Measurements from ENCODE around the gene ZNF169. TPM values are rescaled to one million over a fixed set of nuclear protein-coding genes. Genes with fewer than 3 reads are reported as not detected.
"Not testable (repeated sequence)": the region's sequence is repeated elsewhere in the genome, so short reads cannot be mapped to it uniquely, and the experiment has no call there.

Gene ZNF169
- total RNA-seq, 1 donor from 2014 or later: 8.9 TPM

GRCh38 chr9:94286116-94286515, 27.0 kb downstream of the ZNF169 start:
- intact Hi-C loops (cut with micrococcal nuclease): no loop called here

DNA sequence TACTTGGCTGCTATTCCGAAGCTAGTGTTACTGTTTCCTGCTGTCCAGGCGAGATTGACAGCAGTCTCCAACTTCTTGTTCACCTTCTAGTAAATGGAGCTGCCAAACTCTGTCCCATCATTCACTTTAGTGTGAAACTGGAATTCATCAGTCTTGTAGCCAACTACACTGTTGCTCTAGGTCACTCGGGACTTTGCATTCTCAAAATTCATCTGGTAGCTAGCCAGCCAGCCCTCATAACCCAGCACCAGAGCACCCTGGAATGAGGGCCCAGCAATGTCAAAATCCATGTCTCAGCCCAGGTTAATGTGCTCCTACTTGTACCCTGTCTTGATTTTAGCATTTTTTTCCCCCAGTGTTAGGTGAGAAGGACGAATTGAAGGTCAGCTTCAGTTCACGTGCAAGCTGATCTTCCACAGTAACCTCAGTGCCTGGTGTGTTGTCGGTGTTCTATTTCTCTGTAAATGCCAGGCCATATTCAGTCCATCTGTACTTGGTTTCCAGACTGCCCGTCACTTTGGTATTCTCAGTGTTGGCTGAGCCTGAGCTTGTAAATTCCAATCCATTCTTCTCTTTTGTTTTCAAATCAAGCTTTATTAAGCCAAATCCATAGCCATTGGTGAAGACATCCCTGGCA, 28.9 kb downstream of the ZNF169 start:
- intact Hi-C loops (cut with micrococcal nuclease): no loop called here

DNA sequence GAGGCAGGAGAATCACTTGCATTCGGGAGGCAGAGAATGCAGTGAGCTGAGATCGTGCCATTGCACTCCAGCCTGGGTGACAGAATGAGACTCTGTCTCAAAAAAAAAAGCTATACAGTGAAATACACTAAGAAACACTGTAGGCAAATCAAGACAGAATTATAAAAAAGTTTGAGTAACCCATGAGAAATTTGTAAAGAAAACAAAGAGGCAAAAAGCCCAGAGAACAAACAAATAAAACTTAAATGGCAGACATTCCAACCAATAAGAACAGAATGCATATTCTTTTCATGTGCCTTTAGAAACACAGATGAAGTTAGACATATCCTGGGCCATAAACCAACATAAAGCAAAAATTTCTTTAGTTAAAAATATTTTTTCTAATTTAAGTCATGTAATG, 30.6 kb downstream of the ZNF169 start:
- intact Hi-C loops (cut with micrococcal nuclease): no loop called here

- intact Hi-C loops (cut with micrococcal nuclease): no loop called here
These were observed 40.0 kb downstream of the ZNF169 start for GRCh38 chr9:94298949-94299599.

- intact Hi-C loops (cut with micrococcal nuclease): no loop called here
These were observed 41.6 kb downstream of the ZNF169 start for GRCh38 chr9:94300470-94301301.

DNA sequence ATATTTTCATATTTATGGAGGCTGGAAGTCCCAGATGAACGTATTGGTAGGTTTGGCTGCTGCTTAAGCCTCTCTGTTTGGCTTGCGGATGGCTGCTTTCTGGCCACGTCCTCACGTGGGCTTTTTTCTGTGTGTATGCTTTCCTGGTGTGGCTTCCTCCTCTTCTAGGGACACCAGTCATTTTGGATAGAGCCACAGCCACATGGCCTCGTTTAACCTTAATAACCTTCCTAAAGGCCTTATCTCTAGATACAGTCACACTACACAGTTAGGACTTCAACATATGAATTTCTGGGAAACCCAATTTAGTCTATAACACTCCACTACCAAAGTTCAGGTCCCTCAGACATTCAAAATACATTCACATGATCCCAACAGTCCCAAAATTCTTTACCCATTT, 42.5 kb downstream of the ZNF169 start:
- intact Hi-C loops (cut with micrococcal nuclease): no loop called here

- intact Hi-C loops (cut with micrococcal nuclease): no loop called here
These were observed 43.3 kb downstream of the ZNF169 start for GRCh38 chr9:94302426-94302825.

- intact Hi-C loops (cut with micrococcal nuclease): no loop called here
These were observed 44.2 kb downstream of the ZNF169 start for GRCh38 chr9:94303321-94303720.

- intact Hi-C loops (cut with micrococcal nuclease): not testable (repeated sequence)
These were observed 56.2 kb downstream of the ZNF169 start for GRCh38 chr9:94315034-94315984.

DNA sequence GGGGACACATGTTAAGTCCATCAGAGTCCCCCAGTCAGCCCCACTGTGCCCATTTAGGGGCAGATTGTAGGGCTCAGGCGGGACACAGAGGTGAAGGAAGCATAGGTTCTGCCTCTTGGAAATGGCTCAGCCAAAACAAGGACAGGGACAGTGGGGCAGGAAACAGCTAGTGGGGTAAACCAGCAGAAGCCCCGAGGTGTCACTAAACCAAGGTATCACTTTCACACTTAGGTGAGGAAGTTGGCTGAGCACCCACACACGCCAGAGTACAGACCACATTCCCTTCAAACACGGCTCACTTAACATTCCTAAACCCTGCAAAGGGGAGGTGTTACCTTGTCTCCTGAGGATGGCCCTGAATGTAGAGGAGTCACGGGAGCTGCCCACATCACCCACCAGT, 57.1 kb downstream of the ZNF169 start:
- intact Hi-C loops (cut with micrococcal nuclease): not testable (repeated sequence)

DNA sequence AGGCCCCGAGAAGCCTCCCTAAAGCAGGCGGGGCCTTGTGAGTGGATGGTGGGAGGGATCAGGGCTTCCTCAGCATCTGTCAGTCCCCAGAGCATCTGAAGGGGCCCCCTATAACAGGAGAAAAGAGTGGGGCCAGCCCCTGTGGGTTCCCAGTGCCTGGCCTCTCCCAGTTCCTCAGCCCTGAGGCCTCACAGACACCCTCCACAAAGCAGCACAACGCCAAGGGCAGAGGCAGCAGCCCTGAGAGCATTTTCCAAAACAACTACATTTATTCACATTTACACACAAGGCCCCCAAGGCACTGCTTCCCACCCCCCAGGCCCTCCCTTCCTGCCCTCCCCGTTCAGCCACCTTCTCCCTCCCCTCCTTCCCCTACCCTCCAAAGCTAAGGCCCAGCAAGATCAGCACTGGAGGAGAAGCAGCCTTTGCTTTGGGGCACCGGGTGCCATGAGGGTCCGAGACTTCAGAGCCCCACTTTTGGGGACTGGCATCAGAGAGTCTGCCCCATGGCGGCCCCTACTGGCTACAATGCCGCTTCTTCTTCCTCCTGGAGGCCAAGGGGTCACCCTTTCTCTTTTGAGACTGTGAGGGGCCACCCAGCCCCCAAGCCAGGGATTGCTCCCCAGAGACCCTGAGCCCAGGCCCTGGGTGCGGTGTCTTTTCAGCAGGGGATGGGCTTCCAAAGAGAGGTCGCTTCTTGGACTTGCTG, 59.0 kb downstream of the ZNF169 start:
- intact Hi-C loops (cut with micrococcal nuclease): not testable (repeated sequence)

DNA sequence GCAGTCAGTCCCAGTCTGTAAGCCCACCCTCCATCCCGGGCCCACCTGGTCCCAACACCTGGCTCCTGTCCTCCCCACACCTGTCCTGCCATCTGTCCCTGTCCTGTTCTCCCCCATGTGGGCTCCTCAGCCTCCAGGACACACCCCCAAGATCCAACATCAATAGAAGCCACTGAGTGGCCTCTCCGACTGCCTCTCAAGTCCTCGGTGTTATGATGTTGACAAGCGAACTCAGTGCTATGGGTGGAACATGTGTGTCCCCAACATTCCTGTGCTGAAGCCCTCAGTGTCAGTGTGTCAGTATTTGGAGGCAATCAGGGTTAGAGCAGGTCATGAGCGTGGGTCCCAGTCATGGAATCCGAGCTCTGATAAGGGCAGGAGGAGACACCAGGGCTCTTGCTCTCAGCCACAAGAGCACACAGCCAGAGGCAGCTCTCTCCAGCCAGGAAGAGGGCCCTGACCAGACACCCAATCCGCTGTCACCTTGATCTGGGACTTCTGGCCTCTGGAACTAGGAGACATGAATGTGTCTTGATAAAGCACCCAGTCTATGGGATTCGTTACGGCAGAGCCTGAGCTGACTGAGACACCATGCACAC, 63.3 kb downstream of the ZNF169 start:
- intact Hi-C loops (cut with micrococcal nuclease): not testable (repeated sequence)

DNA sequence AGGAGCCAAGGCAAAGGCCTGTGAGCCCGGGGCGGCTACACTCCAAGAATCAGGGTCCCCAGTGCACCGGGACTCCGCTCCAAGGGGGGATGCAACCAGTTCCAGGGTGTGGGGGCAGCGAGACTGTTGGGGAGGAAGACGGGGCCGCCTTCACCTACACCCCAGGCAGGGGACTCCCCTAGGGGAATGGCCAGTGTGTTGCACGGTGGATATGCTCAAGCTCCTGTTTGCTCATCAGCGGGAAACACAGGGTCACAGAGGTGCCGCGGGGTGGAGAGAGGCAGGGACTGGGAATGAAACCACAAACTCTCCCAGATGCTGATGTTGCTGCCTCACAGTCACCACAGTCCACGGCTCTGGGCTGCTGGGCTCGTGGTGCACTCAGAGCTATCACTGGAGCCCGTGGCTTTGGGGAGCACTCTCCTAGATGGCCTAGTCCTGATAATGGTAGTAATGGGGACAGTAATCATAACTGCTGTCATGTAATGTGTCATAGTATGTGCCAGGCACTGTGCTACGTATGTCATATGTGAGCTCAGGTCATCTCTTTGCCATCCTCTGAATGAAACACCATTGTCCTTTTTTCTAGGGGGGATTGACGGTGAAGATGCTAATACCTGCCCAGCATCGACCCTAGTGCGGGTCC, 64.2 kb downstream of the ZNF169 start:
- intact Hi-C loops (cut with micrococcal nuclease): not testable (repeated sequence)

DNA sequence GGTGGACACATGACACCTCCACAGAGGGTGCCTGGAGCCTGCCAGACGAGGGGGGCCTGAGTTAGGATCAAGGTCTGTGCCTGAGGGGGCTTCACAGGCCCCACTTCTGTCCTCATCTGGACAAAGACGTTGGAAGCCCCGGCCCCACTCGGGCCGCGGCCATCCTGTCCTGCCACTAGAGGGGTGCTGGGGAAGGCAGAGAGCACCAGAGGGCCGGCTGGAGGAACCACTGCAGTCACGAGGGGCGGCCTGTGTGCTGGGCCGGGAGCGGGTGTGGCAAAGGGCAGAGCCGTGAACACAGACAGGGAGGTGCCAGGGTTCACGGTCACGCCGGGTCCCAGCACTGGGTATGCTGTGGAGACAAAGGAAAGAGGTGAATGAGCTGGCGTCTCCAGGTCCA, 66.5 kb downstream of the ZNF169 start:
- intact Hi-C loops (cut with micrococcal nuclease): not testable (repeated sequence)

GRCh38 chr9:94328544-94328943, 69.4 kb downstream of the ZNF169 start, which contains the start of gene NUTM2F:
NUTM2F (minus strand) TSS chr9:94328644; CDS start chr9:94328623, 21 bp downstream.
- intact Hi-C loops (cut with micrococcal nuclease): not testable (repeated sequence)

- intact Hi-C loops (cut with micrococcal nuclease): not testable (repeated sequence)
These were observed 77.3 kb downstream of the ZNF169 start for GRCh38 chr9:94336445-94336844.

DNA sequence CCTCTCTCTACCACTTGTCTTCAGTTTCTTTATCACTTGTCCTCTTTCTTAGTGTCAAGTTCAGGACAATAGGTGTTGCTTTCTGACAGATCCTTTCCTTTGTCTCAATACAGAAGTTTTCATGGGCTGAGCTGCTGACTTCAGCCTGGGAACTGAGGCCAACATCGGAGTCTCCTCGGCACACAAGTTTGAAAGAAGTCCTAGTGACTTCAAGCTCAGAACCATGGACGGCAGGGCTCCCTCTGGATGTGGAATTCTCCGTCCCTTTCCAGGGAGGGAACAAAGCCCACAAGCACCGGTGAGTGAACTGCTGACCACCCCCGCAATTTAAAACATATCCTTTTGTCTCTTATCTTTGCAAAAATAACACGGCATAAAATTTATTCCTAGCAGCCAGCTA, 79.6 kb downstream of the ZNF169 start:
- intact Hi-C loops (cut with micrococcal nuclease): not testable (repeated sequence)

DNA sequence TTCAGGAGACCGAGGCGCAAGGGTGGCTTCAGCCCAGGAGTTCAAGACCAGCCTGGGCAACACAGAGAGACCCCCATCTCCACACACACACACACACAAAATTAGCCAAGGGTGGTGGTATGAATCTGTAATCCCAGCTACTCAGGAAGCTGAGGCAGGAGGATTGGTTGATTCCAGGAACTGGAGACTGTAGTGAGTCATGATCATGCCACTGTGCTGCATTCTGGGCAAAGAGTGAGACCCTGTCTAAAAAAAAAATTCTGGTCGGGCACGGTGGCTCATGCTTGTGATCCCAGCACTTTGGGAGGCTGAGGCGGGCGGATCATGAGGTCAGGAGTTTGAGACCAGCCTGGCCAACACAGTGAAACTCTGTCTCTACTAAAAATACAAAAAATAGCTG, 80.6 kb downstream of the ZNF169 start:
- intact Hi-C loops (cut with micrococcal nuclease): not testable (repeated sequence)

DNA sequence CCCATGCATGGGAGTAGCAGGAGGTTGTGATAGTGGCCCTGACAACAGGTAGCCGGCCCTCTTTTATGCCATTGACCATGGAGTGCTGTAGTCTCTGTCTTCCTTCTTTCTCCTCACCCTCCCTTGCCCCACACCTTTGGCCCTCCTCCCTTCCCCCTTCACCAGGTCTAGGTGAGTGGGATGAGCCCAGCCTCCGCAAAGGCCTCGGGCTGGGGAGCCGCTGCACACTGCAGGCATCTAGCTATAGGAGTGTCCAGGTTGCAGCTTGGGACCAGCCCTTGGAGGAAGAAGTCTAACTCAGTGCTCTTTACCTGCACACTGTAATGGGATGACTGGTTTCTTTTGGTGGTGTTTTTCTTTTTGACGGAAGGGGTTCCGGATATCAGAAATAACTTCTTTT, 81.7 kb downstream of the ZNF169 start:
- intact Hi-C loops (cut with micrococcal nuclease): not testable (repeated sequence)

All from T-helper 1 cell treated with Interleukin-12 subunit alpha and Interleukin-12 subunit beta and Interleukin-4 antibody, amounts not matched to agents 30 ng/mL and 1 ng/mL, for 36 hours (primary cell).